ENCODE results near the gene SNAP29.
"Not testable (repeated sequence)": the region's sequence is repeated elsewhere in the genome, so short reads cannot be mapped to it uniquely, and the experiment has no call there.

The SNAP29 gene

GRCh38 chr22:20836987-20837823, 21.6 kb upstream of the SNAP29 start:
- no peak for DNase-seq

- not testable (repeated sequence) for DNase-seq
Observed at GRCh38 chr22:20839354-20839753, 19.5 kb upstream of the SNAP29 start.

- DNase-seq: no peak
Observed at GRCh38 chr22:20839837-20840645, 18.8 kb upstream of the SNAP29 start.

- no peak for DNase-seq
Observed at GRCh38 chr22:20840646-20841371, 18.0 kb upstream of the SNAP29 start.

GRCh38 chr22:20843501-20843900, 15.3 kb upstream of the SNAP29 start:
- DNase-seq: no peak

- DNase-seq: no peak
Observed at GRCh38 chr22:20844055-20845037, 14.5 kb upstream of the SNAP29 start.

- DNase-seq: no peak
Observed at GRCh38 chr22:20847318-20847822, 11.4 kb upstream of the SNAP29 start.

GRCh38 chr22:20852076-20852475, 6.7 kb upstream of the SNAP29 start:
- DNase-seq: no peak

GRCh38 chr22:20852503-20852902, 6.3 kb upstream of the SNAP29 start:
- DNase-seq: no peak

GRCh38 chr22:20853236-20853660, 5.6 kb upstream of the SNAP29 start:
- DNase-seq: no peak

- DNase-seq: no peak
Observed at GRCh38 chr22:20857247-20857643, 1.6 kb upstream of the SNAP29 start.

GRCh38 chr22:20857838-20858614, 781 bp upstream of the SNAP29 start:
- no peak for DNase-seq

GRCh38 chr22:20859615-20860014, 808 bp downstream of the SNAP29 start:
- DNase-seq: no peak

GRCh38 chr22:20862540-20862939, 3.7 kb downstream of the SNAP29 start:
- DNase-seq: no peak

- no peak for DNase-seq
Observed at GRCh38 chr22:20863366-20863765, 4.6 kb downstream of the SNAP29 start.

GRCh38 chr22:20864186-20864908, 5.5 kb downstream of the SNAP29 start:
- no peak for DNase-seq

- no peak for DNase-seq
Observed at GRCh38 chr22:20865331-20865730, 6.5 kb downstream of the SNAP29 start.

- DNase-seq: no peak
Observed at GRCh38 chr22:20865875-20866445, 7.2 kb downstream of the SNAP29 start.

- no peak for DNase-seq
Observed at GRCh38 chr22:20866736-20867135, 7.9 kb downstream of the SNAP29 start.

All from DMS 273 treated with DMSO at 0.1 percent for 48 hours (cell line).